GM23338 (cell line): ENCODE data around the gene ATPAF1. TPM values are rescaled to one million over a fixed set of nuclear protein-coding genes. Genes with fewer than 3 reads are reported as not detected.

ENCODE experiments used
- ATAC-seq: fragments of 200-7000 bp; cut with Tn5 transposase; 3 replicates; pipeline ENCODE4 v1.9.1; 2020
- DNase-seq: peaks from one replicate; pipeline ENCODE4 v3.0.0-alpha.2; 2015; ENCODE audit warnings: low spot score
- H2AFZ ChIP-seq: fragments of 200-600 bp; sonication (generic); 2 replicates; pipeline ENCODE4 v1.8.0; 2016; ENCODE audit warnings: antibody characterized with exemption, mild to moderate bottlenecking, moderate library complexity
- H3F3A ChIP-seq: fragments of 200-600 bp; sonication (generic); replicated peaks from 2 replicates; pipeline ENCODE4 v1.8.0; 2017; ENCODE audit warnings: antibody characterized with exemption, mixed run types, low read depth
- H3K27ac ChIP-seq: fragments of 200-600 bp; sonication (generic); 2 replicates; pipeline ENCODE4 v1.6.1; 2016; ENCODE audit warnings: low read depth
- H3K27me3 ChIP-seq: fragments of 200-600 bp; sonication (generic); 2 replicates; pipeline ENCODE4 v1.8.0; 2016; ENCODE audit warnings: mild to moderate bottlenecking, mixed run types, moderate library complexity; ENCODE audit not compliant: insufficient read depth
- H3K36me3 ChIP-seq: fragments of 200-600 bp; sonication (generic); 2 replicates; pipeline ENCODE4 v1.8.0; 2016; ENCODE audit warnings: mild to moderate bottlenecking; ENCODE audit not compliant: insufficient read depth
- H3K4me1 ChIP-seq: fragments of 200-600 bp; sonication (generic); 2 replicates; pipeline ENCODE4 v1.8.0; 2016; ENCODE audit warnings: mild to moderate bottlenecking, moderate library complexity; ENCODE audit not compliant: insufficient read depth
- H3K4me2 ChIP-seq: fragments of 200-600 bp; sonication (generic); 2 replicates; pipeline ENCODE4 v1.7.1; 2017; ENCODE audit warnings: mixed run types
- H3K4me3 ChIP-seq: fragments of 200-600 bp; sonication (generic); 2 replicates; pipeline ENCODE4 v1.6.1; 2016; ENCODE audit warnings: mixed run types
- H3K79me2 ChIP-seq: fragments of 200-600 bp; sonication (generic); replicated peaks from 2 replicates; pipeline ENCODE4 v1.8.0; 2017; ENCODE audit warnings: mild to moderate bottlenecking; ENCODE audit not compliant: insufficient read depth
- H3K9me2 ChIP-seq: fragments of 200-600 bp; sonication (generic); 2 replicates; pipeline ENCODE4 v1.8.0; 2017; ENCODE audit not compliant: insufficient read depth
- H4K20me1 ChIP-seq: fragments of 200-600 bp; sonication (generic); replicated peaks from 2 replicates; pipeline ENCODE4 v1.8.0; 2017; ENCODE audit warnings: mild to moderate bottlenecking; ENCODE audit not compliant: insufficient read depth
- H3K27ac Mint-ChIP-seq: 2 replicates; pipeline ENCODE4 v1.8.0; 2020; ENCODE audit warnings: inconsistent platforms, mild to moderate bottlenecking, moderate library complexity, mixed read lengths
- H3K27me3 Mint-ChIP-seq: 3 replicates; pipeline ENCODE4 v1.8.0; 2022; ENCODE audit warnings: low read depth, mild to moderate bottlenecking, moderate library complexity, mixed read lengths, inconsistent platforms; ENCODE audit not compliant: insufficient read depth, poor library complexity
- H3K36me3 Mint-ChIP-seq: 3 replicates; pipeline ENCODE4 v1.8.0; 2021; ENCODE audit warnings: low read depth, mild to moderate bottlenecking, inconsistent platforms, moderate library complexity, mixed read lengths
- H3K4me1 Mint-ChIP-seq: 3 replicates; pipeline ENCODE4 v1.8.0; 2020; ENCODE audit warnings: mild to moderate bottlenecking, inconsistent platforms, mixed read lengths
- H3K4me3 Mint-ChIP-seq: 3 replicates; pipeline ENCODE4 v1.8.0; 2021; ENCODE audit warnings: moderate library complexity, mild to moderate bottlenecking, inconsistent platforms, mixed read lengths
- H3K9me3 Mint-ChIP-seq: 3 replicates; pipeline ENCODE4 v1.8.0; 2020; ENCODE audit warnings: moderate library complexity, mild to moderate bottlenecking, inconsistent platforms, mixed read lengths
- CREB1 ChIP-seq: fragments of 250-450 bp; sonication (Bioruptor Pico); IDR thresholded peaks from 2 replicates; pipeline ENCODE4 v1.5.0; 2020; ENCODE audit warnings: low read depth, mild to moderate bottlenecking, moderate library complexity
- CTCF ChIP-seq, 2 experiments: fragments of 200-600 bp in 1 of 2; sonication (generic) in 1 of 2; conservative IDR thresholded peaks; 2 replicates each; pipeline versions ENCODE4 v1.5.1 to v1.6.1; 2016 to 2017; ENCODE audit warnings: antibody characterized with exemption in 2 of 2, low read depth in 2 of 2, mild to moderate bottlenecking in 2 of 2, moderate library complexity in 1 of 2
- EZH2 ChIP-seq: fragments of 200-600 bp; sonication (generic); IDR thresholded peaks from one replicate; pipeline ENCODE4 v1.8.0; 2017; ENCODE audit warnings: antibody characterized with exemption, mild to moderate bottlenecking, low read depth; ENCODE audit not compliant: unreplicated experiment
- EZH2phosphoT487 ChIP-seq: fragments of 200-600 bp; sonication (generic); IDR thresholded peaks from one replicate; pipeline ENCODE4 v1.8.1; 2018; ENCODE audit warnings: antibody characterized with exemption; ENCODE audit not compliant: unreplicated experiment
- JUNB ChIP-seq: IDR thresholded peaks from one replicate; pipeline ENCODE4 v1.6.1; 2016; ENCODE audit warnings: antibody characterized with exemption; ENCODE audit not compliant: unreplicated experiment
- NANOG ChIP-seq: IDR thresholded peaks from 2 replicates; pipeline ENCODE4 v1.6.1; 2016; ENCODE audit warnings: antibody characterized with exemption, borderline replicate concordance
- POLR2AphosphoS5 ChIP-seq: IDR thresholded peaks from 2 replicates; pipeline ENCODE4 v1.6.1; 2016; ENCODE audit warnings: antibody characterized with exemption, low read depth
- REST ChIP-seq: IDR thresholded peaks from one replicate; pipeline ENCODE4 v1.6.1; 2018; ENCODE audit warnings: antibody characterized with exemption; ENCODE audit not compliant: unreplicated experiment
- STAT1 ChIP-seq: IDR thresholded peaks from one replicate; pipeline ENCODE4 v1.6.1; 2016; ENCODE audit warnings: antibody characterized with exemption; ENCODE audit not compliant: unreplicated experiment
- ZNF114 ChIP-seq: fragments of 250-450 bp; sonication (Bioruptor Pico); IDR thresholded peaks from 2 replicates; pipeline ENCODE4 v1.5.0; 2020; ENCODE audit warnings: mild to moderate bottlenecking, moderate library complexity
- ZNF331 ChIP-seq: fragments of 250-450 bp; sonication (Bioruptor Pico); IDR thresholded peaks from 2 replicates; pipeline ENCODE4 v1.5.0; 2020; ENCODE audit warnings: low read depth, mild to moderate bottlenecking, moderate library complexity
- ZNF462 ChIP-seq: fragments of 250-450 bp; sonication (Bioruptor Pico); IDR thresholded peaks from 2 replicates; pipeline ENCODE4 v1.5.0; 2020; ENCODE audit warnings: mild to moderate bottlenecking, moderate library complexity
- polyA plus RNA-seq: library from polyadenylated mRNA; unstranded; fragments of >200 nt; fragmentation: Nextera tagmentation; extraction: Ambion mirVana; gene quantifications from 2 replicates; pipeline ENCODE4 v1.2.1, GENCODE V29; 2016
- total RNA-seq: library from RNA; depleted of rRNA; stranded (reverse); fragments of >200 nt; shearing (Covaris generic); gene quantifications from 2 replicates; pipeline ENCODE4 v1.2.3, GENCODE V29; 2014
- TF ChIP-seq, protein P1 (sequence below): IDR thresholded peaks from 2 replicates; pipeline ENCODE4 v1.6.1; 2016; ENCODE audit warnings: antibody characterized with exemption

The ATPAF1 gene
- total and polyA plus RNA-seq, 2 experiments from 2014 or later: 41.2 to 67.6 TPM

GRCh38 chr1:46686255-46686654 is 18.1 kb upstream of the ATPAF1 start:
- no peaks in the 10 kb centered on the region for H3K27me3 ChIP-seq
- Mint-ChIP-seq H3K27ac (no peak overlapping the region), H3K9me3 (no peaks in the 10 kb centered on the region), H3K4me1 (no peaks in the 10 kb centered on the region; the same call in 1 of the 3 replicates), H3K36me3 (peaks cover 71% of the 10 kb centered on the region), H3K27me3 (peaks cover 3% of the 10 kb centered on the region), H3K4me3 (no peak overlapping the region)
- no peaks in the 10 kb centered on the region for H3K79me2 ChIP-seq
- no peaks in the 10 kb centered on the region for H3F3A ChIP-seq
- H3K4me2 ChIP-seq: no peak overlapping the region
- ATAC-seq: no peak
- no peak overlapping the region for H3K4me3 ChIP-seq
- no peak for DNase-seq
- H2AFZ ChIP-seq: no peak overlapping the region
- peaks cover 4% of the 10 kb centered on the region; the same call in 1 of the 2 replicates for H4K20me1 ChIP-seq
- H3K27ac ChIP-seq: no peak overlapping the region
- no peaks in the 10 kb centered on the region for H3K9me2 ChIP-seq
- no peaks in the 10 kb centered on the region for H3K4me1 ChIP-seq
- peaks cover 52% of the 10 kb centered on the region for H3K36me3 ChIP-seq
- TF ChIP-seq, protein P1, sequence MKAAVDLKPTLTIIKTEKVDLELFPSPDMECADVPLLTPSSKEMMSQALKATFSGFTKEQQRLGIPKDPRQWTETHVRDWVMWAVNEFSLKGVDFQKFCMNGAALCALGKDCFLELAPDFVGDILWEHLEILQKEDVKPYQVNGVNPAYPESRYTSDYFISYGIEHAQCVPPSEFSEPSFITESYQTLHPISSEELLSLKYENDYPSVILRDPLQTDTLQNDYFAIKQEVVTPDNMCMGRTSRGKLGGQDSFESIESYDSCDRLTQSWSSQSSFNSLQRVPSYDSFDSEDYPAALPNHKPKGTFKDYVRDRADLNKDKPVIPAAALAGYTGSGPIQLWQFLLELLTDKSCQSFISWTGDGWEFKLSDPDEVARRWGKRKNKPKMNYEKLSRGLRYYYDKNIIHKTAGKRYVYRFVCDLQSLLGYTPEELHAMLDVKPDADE: no peak
- TF ChIP-seq REST (no peak), EZH2phosphoT487 (no peak), CREB1 (CRISPR knock-in tag) (no peak), POLR2AphosphoS5 (no peak), JUNB (no peak), ZNF331 (CRISPR knock-in tag) (no peak), STAT1 (no peak), ZNF462 (no peak), NANOG (no peak), ZNF114 (no peak), EZH2 (no peak), CTCF (conservative IDR thresholded peaks at IDR 0.05; ENCODE audit: low read depth in 2 of 2) (no peak)
